HepG2 (cell line): Measurements from ENCODE around the gene VPS4A. TPM values are rescaled to one million over a fixed set of nuclear protein-coding genes. Genes with fewer than 3 reads are reported as not detected.
A peak's percentile ranks its signal among the peaks of the same experiment; 100 is the strongest.

ENCODE experiments used
- CBX5 ChIP-seq: sonication (generic); formaldehyde crosslinking; IDR thresholded peaks from 2 replicates; pipeline ENCODE4 v1.4.0; 2020; ENCODE audit warnings: missing genetic modification reagents, borderline replicate concordance
- GATAD2A ChIP-seq: IDR thresholded peaks from 2 replicates; pipeline ENCODE4 v1.6.1; 2016
- HMGA1 ChIP-seq: sonication (generic); formaldehyde crosslinking; conservative IDR thresholded peaks from 2 replicates; pipeline ENCODE4 v1.4.0; 2020; ENCODE audit warnings: missing genetic modification reagents
- NFYB ChIP-seq: sonication (generic); formaldehyde crosslinking; IDR thresholded peaks from 2 replicates; pipeline ENCODE4 v1.4.0; 2020; ENCODE audit warnings: missing genetic modification reagents
- PTBP1 ChIP-seq: fragments of 200-400 bp; formaldehyde crosslinking; IDR thresholded peaks from 2 replicates; pipeline ENCODE4 v1.6.1; 2018; ENCODE audit warnings: low read length, low read depth; ENCODE audit not compliant: poor library complexity, severe bottlenecking
- SAFB2 ChIP-seq: sonication (generic); formaldehyde crosslinking; IDR thresholded peaks from 2 replicates; pipeline ENCODE4 v1.5.1; 2020; ENCODE audit warnings: missing genetic modification reagents, low read depth, mild to moderate bottlenecking, borderline replicate concordance
- TCF12 ChIP-seq, 2 experiments: fragments of 450-650 bp in 1 of 2; sonication (generic) in 1 of 2; formaldehyde crosslinking in 1 of 2; IDR thresholded peaks; 2 replicates each; pipeline versions ENCODE4 v1.6.1 to v1.8.0; 2017 to 2022; ENCODE audit warnings: antibody characterized with exemption in 1 of 2, mild to moderate bottlenecking in 1 of 2, missing genetic modification reagents in 1 of 2, moderate library complexity in 1 of 2
- TCF7 ChIP-seq: sonication (generic); IDR thresholded peaks from 2 replicates; pipeline ENCODE4 v1.6.1; 2016; ENCODE audit warnings: antibody characterized with exemption, low read depth
- ZFP37 ChIP-seq: sonication (generic); formaldehyde crosslinking; IDR thresholded peaks from 2 replicates; pipeline ENCODE4 v1.4.0; 2020; ENCODE audit warnings: missing genetic modification reagents, borderline replicate concordance
- ZFP90 ChIP-seq: sonication (generic); formaldehyde crosslinking; IDR thresholded peaks from 2 replicates; pipeline ENCODE4 v1.8.0; 2022; ENCODE audit warnings: missing genetic modification reagents, mild to moderate bottlenecking, inconsistent platforms, borderline replicate concordance
- ZNF253 ChIP-seq: sonication (generic); formaldehyde crosslinking; IDR thresholded peaks from 2 replicates; pipeline ENCODE4 v1.8.0; 2022; ENCODE audit warnings: mild to moderate bottlenecking, missing genetic modification reagents, borderline replicate concordance
- ZNF354B ChIP-seq: sonication (generic); formaldehyde crosslinking; IDR thresholded peaks from 2 replicates; pipeline ENCODE4 v1.8.0; 2022; ENCODE audit warnings: mild to moderate bottlenecking, missing genetic modification reagents
- ZNF362 ChIP-seq: sonication (generic); formaldehyde crosslinking; IDR thresholded peaks from 2 replicates; pipeline ENCODE4 v1.4.0; 2020; ENCODE audit warnings: missing genetic modification reagents, mild to moderate bottlenecking, borderline replicate concordance
- ZNF382 ChIP-seq: sonication (generic); formaldehyde crosslinking; IDR thresholded peaks from 2 replicates; pipeline ENCODE4 v1.5.0; 2020; ENCODE audit warnings: missing genetic modification reagents, mild to moderate bottlenecking, borderline replicate concordance
- ZNF615 ChIP-seq: sonication (generic); formaldehyde crosslinking; IDR thresholded peaks from 2 replicates; pipeline ENCODE4 v1.5.0; 2020; ENCODE audit warnings: mild to moderate bottlenecking, missing genetic modification reagents, borderline replicate concordance
- ZNF724P ChIP-seq: sonication (generic); formaldehyde crosslinking; IDR thresholded peaks from 2 replicates; pipeline ENCODE4 v1.8.0; 2022; ENCODE audit warnings: missing genetic modification reagents, borderline replicate concordance
- ZNF780A ChIP-seq: sonication (generic); formaldehyde crosslinking; IDR thresholded peaks from 2 replicates; pipeline ENCODE4 v1.8.0; 2022; ENCODE audit warnings: mild to moderate bottlenecking, missing genetic modification reagents, moderate library complexity
- ZNF850 ChIP-seq: sonication (generic); formaldehyde crosslinking; conservative IDR thresholded peaks from 2 replicates; pipeline ENCODE4 v1.9.0; 2021; ENCODE audit warnings: mild to moderate bottlenecking, missing genetic modification reagents
- polyA plus RNA-seq, 8 experiments: library from polyadenylated mRNA; depleted of rRNA in 3 of 8; stranded (reverse) in 7 of 8; unstranded in 1 of 8; fragments of >200 nt; fragmentation: Illumina TruSeq in 4 of 8; extraction: Trizol in 4 of 8; gene quantifications; 2 replicates each; pipeline versions ENCODE4 v1.2.1 to v1.2.3, GENCODE V29; 2011 to 2016; ENCODE audit warnings: low read depth in 4 of 8, missing spikeins in 1 of 8, mixed read lengths in 1 of 8; ENCODE audit not compliant: insufficient read depth in 1 of 8
- total RNA-seq, 5 experiments: library from RNA; depleted of rRNA; stranded (reverse); fragments of >200 nt; fragmentation: Illumina TruSeq; extraction: Trizol; gene quantifications; 2 replicates each; pipeline ENCODE4 v1.2.3, GENCODE V29; 2016; ENCODE audit warnings: low read depth in 1 of 5
- TF ChIP-seq, protein P1 (sequence below): fragments of 450-650 bp; IDR thresholded peaks from 2 replicates; pipeline ENCODE4 v1.6.1; 2017; ENCODE audit warnings: mild to moderate bottlenecking
- TF ChIP-seq, protein P2 (sequence below): sonication (generic); formaldehyde crosslinking; IDR thresholded peaks from 2 replicates; pipeline ENCODE4 v1.9.0; 2021; ENCODE audit warnings: missing genetic modification reagents, borderline replicate concordance
- TF ChIP-seq, protein P3 (sequence below): sonication (generic); formaldehyde crosslinking; IDR thresholded peaks from 2 replicates; pipeline ENCODE4 v1.5.1; 2020; ENCODE audit warnings: missing genetic modification reagents, mild to moderate bottlenecking, borderline replicate concordance

The VPS4A gene
- total and polyA plus RNA-seq, 2 of the 13 experiments (the other 11 are each of a cell fraction or from before 2014, with no cell fraction given): 13.2 to 27.9 TPM

GRCh38 chr16:69338557-69339288 lies 27.6 kb downstream of the VPS4A start (continued):
- TF ChIP-seq ZNF382 (CRISPR knock-in tag): no peak
- TF ChIP-seq PTBP1: peak; percentile 45
- no peak for TF ChIP-seq ZNF362 (CRISPR knock-in tag)
- no peak for TF ChIP-seq ZNF780A (CRISPR knock-in tag)
- 0 out of 2 replicates have a peak, but pooled peaks have one; percentile 28 for TF ChIP-seq ZNF850
- TF ChIP-seq ZFP37 (CRISPR knock-in tag): no peak
- TF ChIP-seq GATAD2A: no peak
- TF ChIP-seq ZNF724P: no peak
- no peak for TF ChIP-seq ZNF615 (CRISPR knock-in tag)
- TF ChIP-seq SAFB2 (CRISPR knock-in tag): no peak
- no peak for TF ChIP-seq ZNF354B (CRISPR knock-in tag)
- no peak for TF ChIP-seq ZNF253 (CRISPR knock-in tag)
- TF ChIP-seq TCF12 (IDR thresholded peaks at IDR 0.05): no peak
- TF ChIP-seq TCF12 (CRISPR knock-in tag; IDR thresholded peaks at IDR 0.05): no peak
- no peak for TF ChIP-seq CBX5
- TF ChIP-seq, protein P1, sequence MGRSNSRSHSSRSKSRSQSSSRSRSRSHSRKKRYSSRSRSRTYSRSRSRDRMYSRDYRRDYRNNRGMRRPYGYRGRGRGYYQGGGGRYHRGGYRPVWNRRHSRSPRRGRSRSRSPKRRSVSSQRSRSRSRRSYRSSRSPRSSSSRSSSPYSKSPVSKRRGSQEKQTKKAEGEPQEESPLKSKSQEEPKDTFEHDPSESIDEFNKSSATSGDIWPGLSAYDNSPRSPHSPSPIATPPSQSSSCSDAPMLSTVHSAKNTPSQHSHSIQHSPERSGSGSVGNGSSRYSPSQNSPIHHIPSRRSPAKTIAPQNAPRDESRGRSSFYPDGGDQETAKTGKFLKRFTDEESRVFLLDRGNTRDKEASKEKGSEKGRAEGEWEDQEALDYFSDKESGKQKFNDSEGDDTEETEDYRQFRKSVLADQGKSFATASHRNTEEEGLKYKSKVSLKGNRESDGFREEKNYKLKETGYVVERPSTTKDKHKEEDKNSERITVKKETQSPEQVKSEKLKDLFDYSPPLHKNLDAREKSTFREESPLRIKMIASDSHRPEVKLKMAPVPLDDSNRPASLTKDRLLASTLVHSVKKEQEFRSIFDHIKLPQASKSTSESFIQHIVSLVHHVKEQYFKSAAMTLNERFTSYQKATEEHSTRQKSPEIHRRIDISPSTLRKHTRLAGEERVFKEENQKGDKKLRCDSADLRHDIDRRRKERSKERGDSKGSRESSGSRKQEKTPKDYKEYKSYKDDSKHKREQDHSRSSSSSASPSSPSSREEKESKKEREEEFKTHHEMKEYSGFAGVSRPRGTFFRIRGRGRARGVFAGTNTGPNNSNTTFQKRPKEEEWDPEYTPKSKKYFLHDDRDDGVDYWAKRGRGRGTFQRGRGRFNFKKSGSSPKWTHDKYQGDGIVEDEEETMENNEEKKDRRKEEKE: no peak
- TF ChIP-seq, protein P2, sequence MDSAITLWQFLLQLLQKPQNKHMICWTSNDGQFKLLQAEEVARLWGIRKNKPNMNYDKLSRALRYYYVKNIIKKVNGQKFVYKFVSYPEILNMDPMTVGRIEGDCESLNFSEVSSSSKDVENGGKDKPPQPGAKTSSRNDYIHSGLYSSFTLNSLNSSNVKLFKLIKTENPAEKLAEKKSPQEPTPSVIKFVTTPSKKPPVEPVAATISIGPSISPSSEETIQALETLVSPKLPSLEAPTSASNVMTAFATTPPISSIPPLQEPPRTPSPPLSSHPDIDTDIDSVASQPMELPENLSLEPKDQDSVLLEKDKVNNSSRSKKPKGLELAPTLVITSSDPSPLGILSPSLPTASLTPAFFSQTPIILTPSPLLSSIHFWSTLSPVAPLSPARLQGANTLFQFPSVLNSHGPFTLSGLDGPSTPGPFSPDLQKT (CRISPR knock-in tag): no peak
- no peak for TF ChIP-seq NFYB
- no peak for TF ChIP-seq ZFP90 (CRISPR knock-in tag)
- TF ChIP-seq TCF7: no peak
- TF ChIP-seq HMGA1 (CRISPR knock-in tag): no peak
- TF ChIP-seq, protein P3, sequence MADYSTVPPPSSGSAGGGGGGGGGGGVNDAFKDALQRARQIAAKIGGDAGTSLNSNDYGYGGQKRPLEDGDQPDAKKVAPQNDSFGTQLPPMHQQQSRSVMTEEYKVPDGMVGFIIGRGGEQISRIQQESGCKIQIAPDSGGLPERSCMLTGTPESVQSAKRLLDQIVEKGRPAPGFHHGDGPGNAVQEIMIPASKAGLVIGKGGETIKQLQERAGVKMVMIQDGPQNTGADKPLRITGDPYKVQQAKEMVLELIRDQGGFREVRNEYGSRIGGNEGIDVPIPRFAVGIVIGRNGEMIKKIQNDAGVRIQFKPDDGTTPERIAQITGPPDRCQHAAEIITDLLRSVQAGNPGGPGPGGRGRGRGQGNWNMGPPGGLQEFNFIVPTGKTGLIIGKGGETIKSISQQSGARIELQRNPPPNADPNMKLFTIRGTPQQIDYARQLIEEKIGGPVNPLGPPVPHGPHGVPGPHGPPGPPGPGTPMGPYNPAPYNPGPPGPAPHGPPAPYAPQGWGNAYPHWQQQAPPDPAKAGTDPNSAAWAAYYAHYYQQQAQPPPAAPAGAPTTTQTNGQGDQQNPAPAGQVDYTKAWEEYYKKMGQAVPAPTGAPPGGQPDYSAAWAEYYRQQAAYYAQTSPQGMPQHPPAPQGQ: 0 out of 2 replicates have a peak, but pooled peaks have one; percentile 31
